ENCODE measurements around the gene PRRT2. TPM values are rescaled to one million over a fixed set of nuclear protein-coding genes. Genes with fewer than 3 reads are reported as not detected.
"Not testable (repeated sequence)": the region's sequence is repeated elsewhere in the genome, so short reads cannot be mapped to it uniquely, and the experiment has no call there.

The PRRT2 gene
- polyA plus RNA-seq, 6 donors from 2014 or later = 0.10 to 0.97 TPM; not detected in 4

DNA sequence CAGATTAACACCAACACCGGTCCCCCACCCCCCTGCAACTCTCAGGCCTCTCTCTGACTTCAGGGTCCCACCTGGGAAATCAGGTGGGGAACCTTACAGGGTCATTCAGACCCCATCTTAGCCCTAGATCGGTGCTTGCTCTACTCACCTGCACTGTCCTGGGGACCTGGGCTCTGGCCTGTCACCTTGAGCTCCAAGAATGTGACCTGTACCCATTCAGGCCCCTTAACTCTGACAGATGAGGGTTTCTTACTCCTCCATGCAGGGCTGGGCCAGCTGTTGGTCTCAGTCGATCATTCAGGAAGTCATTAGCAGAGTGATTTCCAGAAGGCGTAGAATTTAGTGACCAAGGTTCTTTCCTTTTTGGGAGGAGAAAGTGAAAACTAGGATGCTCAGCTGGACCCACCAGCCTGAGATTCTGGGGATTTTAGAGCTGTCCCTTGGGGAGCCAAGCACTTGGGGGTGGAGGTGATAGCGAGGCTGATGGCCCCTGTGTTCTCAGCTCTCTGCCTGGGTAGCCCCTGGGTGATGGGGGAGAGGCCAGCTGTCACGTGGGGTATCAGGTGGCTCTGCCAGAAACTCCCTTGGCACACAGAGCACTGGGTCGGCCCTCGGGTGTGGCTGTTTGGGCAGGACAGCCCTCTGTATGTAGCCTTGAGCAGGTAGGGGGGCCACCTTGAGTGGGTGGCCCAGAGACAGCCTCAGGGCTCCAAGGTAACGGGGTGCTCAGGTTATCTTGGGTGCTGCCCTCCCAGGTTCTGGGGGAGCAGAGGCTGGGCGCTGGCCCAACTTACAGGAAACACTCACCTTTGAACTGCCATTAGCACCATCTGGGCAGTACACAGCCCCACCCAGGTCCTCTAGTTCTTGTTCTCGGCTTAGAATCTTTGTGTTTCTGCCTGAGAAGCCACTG is 9.0 kb downstream of the PRRT2 start:
- peak; percentile 46 to 55 for ATAC-seq (ENCODE audit: low read depth in 2 of 2)
- DNase-seq = peak; percentile 41
- H3K27me3 Mint-ChIP-seq = no peaks in the 10 kb centered on the region
- H3K36me3 Mint-ChIP-seq = no peaks in the 10 kb centered on the region
- H3K4me1 Mint-ChIP-seq = peaks cover 41 to 79% (median 65%) of the 10 kb centered on the region in 3 donors
- H3K27ac Mint-ChIP-seq = peak overlapping the region; percentile 87 to 97 (median 93)
- H3K4me3 Mint-ChIP-seq = peak overlapping the region; percentile 87 to 98 (median 94)
- H3K9me3 Mint-ChIP-seq = no peaks in the 10 kb centered on the region

DNA sequence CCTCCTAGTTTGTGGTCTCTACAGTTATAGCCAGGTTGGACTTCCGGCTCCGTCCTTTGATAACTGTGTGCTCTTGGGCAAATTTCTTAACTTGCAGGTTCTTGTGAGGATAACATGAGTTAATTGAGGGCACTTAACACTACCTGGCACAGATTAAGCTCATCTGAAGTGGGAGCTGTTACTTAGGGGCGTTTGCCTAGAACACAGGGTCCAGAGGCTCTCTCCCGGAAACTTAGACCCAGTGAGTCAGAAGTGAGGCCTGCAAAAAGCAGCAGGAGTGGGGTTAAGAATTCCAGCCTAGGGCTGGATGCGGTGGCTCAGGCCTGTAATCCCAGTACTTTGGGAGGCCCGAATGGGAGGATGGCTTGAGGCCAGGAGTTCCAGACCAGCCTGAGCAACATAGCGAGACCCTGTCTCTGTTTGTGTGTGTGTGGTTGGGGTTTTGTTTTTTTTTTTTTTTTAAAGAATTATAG is 9.7 kb downstream of the PRRT2 start:
- Mint-ChIP-seq H3K27ac (peak overlapping the region; percentile 81 to 95 (median 90)), H3K27me3 (no peaks in the 10 kb centered on the region), H3K4me3 (peak overlapping the region; percentile 87 to 98 (median 94)), H3K9me3 (no peaks in the 10 kb centered on the region), H3K36me3 (no peaks in the 10 kb centered on the region), H3K4me1 (peaks cover 41 to 78% (median 62%) of the 10 kb centered on the region in 3 donors)
- no peak for ATAC-seq (ENCODE audit: low read depth in 2 of 2)
- DNase-seq = no peak

DNA sequence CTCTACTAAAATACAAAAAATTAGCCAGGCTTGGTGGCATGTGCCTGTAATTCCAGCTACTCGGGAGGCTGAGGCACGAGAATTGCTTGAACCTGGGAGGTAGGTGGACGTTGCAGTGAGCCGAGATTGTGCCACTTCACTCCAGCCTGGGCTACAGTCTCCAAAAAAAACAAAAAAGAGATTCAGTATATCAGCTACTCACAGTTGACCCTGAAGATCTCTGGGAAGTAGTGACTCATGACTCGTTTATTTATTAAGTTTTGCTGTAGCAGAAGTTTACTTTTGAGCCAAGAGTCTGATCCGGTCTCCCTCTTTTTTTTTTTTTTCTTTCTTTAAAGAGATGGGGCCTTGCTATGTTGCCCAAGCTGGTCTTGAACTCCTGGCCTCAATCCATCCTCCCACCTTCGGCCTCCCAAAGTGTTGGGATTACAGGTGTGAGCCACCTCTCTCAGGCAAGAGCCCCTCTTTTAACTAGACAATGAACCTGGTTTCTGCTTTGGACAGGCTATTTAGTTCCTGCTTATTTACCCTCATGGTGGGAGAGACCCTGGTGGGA is 12.7 kb downstream of the PRRT2 start:
- Mint-ChIP-seq H3K36me3 (no peaks in the 10 kb centered on the region), H3K4me1 (peaks cover 26 to 63% (median 33%) of the 10 kb centered on the region in 3 donors), H3K27me3 (no peaks in the 10 kb centered on the region), H3K4me3 (peak overlapping the region in 2 of 8 donors; percentile 17 to 68), H3K9me3 (no peaks in the 10 kb centered on the region), H3K27ac (peak overlapping the region in 2 of 6 donors; percentile 18 to 38)
- DNase-seq (no peak), ATAC-seq (ENCODE audit: low read depth in 2 of 2) (no peak)

DNA sequence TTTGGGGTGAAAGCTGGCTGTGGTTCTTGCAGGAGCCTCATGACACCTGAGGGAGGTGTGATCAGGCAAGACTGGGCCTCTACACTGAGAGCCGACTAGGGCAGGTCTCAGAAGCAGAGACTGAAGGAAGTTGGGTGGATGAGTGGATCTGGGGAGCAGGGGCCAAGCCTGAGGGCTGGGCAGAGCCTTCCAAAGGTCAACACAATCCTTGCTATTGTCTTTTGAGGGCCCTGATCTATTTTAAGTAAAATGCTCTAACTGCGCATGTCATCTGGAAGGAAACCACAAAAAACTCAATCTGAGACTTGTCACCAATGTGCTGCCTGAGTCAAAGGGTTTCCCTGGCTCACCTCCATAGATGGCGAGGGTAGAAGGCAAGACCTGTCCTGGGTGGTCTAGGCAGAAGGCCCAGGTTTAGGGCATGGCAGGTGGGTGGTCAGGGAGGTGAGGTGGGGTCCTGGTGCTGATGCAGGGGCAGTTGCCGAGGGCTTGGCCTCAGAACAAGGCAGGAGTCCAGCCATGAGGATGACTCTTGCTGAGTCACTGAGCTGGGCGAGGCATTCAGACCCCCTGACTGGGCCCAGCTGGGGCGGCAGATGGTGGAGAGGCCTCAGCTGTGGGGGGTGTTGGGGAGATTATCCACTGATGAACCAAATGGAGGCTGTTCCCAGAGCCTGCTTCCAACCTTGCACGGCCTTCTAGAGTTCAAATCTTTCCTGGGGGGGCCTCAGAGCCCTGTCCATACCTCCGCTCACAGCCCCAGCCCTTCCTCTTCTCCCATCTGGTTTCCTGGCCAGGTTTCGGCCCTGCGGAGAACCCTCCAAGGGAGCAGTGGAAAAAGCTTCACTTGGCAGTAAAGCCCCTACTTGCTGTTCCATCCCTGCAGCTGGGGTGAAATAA is 13.4 kb downstream of the PRRT2 start:
- no peak for DNase-seq

DNA sequence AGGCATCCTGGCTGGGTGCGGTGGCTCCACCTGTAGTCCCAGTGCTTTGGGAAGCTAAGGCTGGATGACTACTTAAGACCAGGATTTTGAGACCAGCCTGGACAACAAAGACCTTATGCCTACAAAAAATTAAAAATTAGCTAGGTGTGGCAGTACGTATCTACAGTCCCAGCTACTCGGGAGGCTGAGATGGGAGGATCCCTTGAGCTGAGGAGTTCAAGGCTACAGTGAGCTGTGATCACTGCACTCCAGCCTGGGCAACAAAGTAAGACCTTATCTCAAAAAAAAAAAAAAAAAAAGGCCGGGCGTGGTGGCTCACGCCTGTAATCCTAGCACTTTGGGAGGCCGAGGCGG is 14.3 kb downstream of the PRRT2 start:
- Mint-ChIP-seq H3K36me3 (no peaks in the 10 kb centered on the region), H3K4me3 (no peak overlapping the region), H3K4me1 (peaks cover 13 to 47% (median 29%) of the 10 kb centered on the region in 3 donors), H3K27me3 (no peaks in the 10 kb centered on the region), H3K27ac (no peak overlapping the region), H3K9me3 (no peaks in the 10 kb centered on the region)
- no peak for ATAC-seq (ENCODE audit: low read depth in 2 of 2)
- DNase-seq = no peak

More for the DNA sequence above, 13.4 kb downstream of the PRRT2 start:
- H3K4me1 Mint-ChIP-seq = peaks cover 20 to 56% (median 31%) of the 10 kb centered on the region in 3 donors
- no peaks in the 10 kb centered on the region for H3K27me3 Mint-ChIP-seq
- no peaks in the 10 kb centered on the region for H3K9me3 Mint-ChIP-seq
- peak overlapping the region in 2 of 8 donors; percentile 17 to 68 for H3K4me3 Mint-ChIP-seq
- peak overlapping the region in 3 of 6 donors; percentile 10 to 48 (median 31) for H3K27ac Mint-ChIP-seq
- H3K36me3 Mint-ChIP-seq = no peaks in the 10 kb centered on the region
- no peak for ATAC-seq (ENCODE audit: low read depth in 2 of 2)

DNA sequence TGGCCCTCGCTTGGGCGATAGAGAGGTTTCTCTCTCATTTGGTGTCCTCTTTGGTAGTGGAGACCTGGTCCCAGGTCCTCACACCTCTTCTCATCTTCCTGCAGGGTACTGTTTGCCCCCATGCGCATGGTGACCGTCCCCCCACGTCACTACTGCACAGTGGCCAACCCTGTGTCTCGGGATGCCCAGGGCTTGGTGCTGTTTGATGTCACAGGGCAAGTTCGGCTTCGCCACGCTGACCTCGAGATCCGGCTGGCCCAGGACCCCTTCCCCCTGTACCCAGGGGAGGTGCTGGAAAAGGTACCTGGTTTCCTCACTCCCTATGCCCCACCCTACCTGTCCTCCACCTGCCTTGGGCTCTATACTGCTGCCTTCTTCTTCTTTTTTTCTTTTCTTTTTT is 18.8 kb downstream of the PRRT2 start:
- H3K4me3 Mint-ChIP-seq = no peak overlapping the region
- DNase-seq (no peak), ATAC-seq (ENCODE audit: low read depth in 2 of 2) (no peak)
- H3K36me3 Mint-ChIP-seq = peaks cover 0 to 7% of the 10 kb centered on the region in 2 donors
- peaks cover 3 to 13% (median 13%) of the 10 kb centered on the region in 3 donors for H3K4me1 Mint-ChIP-seq
- H3K27ac Mint-ChIP-seq = peak overlapping the region in 1 of 6 donors; percentile 14
- no peaks in the 10 kb centered on the region for H3K9me3 Mint-ChIP-seq
- no peaks in the 10 kb centered on the region for H3K27me3 Mint-ChIP-seq

DNA sequence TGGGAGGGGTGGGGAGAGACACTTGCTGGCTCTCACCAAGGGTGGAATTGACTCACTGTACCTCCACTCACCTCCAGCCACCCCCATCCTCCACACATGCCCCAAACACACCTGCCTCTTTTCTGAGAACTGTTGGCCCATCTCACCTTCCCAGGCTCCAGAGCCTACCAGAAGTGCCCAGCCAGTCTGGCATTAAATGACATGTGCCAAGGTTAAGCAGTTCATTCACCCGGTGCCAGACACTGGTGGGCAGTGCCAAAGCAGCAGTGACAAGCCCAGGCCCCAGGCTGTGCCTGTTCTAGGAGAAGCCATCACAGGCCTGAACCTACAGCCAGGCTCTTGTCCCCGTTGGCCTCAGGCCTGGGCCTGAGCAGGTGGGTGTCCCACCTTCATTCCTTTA is 19.5 kb downstream of the PRRT2 start:
- Mint-ChIP-seq H3K4me3 (no peak overlapping the region), H3K27me3 (no peaks in the 10 kb centered on the region), H3K9me3 (no peaks in the 10 kb centered on the region), H3K4me1 (peaks cover 3 to 13% (median 13%) of the 10 kb centered on the region in 3 donors), H3K36me3 (peaks cover 0 to 7% of the 10 kb centered on the region in 2 donors), H3K27ac (no peak overlapping the region)
- ATAC-seq (ENCODE audit: low read depth in 2 of 2) (no peak), DNase-seq (no peak)

DNA sequence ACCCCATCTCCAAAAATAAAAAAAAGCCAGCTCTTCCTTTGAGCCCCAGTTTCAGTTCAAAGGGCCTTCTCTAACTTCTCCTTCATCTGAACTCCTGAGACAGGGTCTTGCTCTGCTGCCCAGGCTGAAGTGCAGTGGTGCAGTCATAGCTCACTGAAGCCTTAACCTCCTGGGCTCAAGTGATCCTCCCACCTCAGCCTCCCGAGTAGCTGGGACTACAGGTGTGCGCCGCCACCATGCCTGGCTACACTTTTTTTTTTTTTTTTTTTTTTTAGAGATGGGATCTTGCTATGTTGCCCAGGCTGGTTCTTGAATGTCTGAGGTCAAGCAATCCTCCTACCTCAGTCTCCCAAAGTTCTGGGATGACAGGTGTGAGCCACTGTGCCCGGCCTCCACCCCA is 21.2 kb downstream of the PRRT2 start:
- not testable (repeated sequence) for ATAC-seq (ENCODE audit: low read depth in 2 of 2); H3K27ac Mint-ChIP-seq; H3K4me3 Mint-ChIP-seq; DNase-seq; H3K27me3 Mint-ChIP-seq; H3K36me3 Mint-ChIP-seq; H3K9me3 Mint-ChIP-seq
- H3K4me1 Mint-ChIP-seq = peaks cover 0 to 13% (median 7%) of the 10 kb centered on the region in 3 donors

DNA sequence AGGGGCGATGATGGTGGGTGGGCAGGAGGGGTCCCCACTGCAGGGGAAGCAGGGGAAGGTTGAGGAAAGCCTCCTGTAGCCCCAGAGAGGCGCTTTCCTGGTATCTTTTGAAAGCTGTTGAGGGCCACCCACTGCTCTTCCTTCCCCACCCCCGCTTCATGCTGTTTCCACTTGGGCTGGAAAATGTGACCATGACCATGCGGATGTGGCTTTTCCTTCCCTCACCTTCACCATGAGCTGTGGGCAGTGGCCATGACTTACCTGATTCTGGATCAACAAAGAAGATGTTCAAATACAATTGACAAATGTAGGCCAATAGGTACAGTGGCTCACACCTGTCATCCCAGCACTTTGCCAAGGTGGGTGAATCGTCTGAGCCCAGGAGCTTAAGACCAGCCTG is 22.1 kb downstream of the PRRT2 start:
- no peaks in the 10 kb centered on the region for H3K27me3 Mint-ChIP-seq
- H3K4me1 Mint-ChIP-seq = peaks cover 0 to 13% (median 4%) of the 10 kb centered on the region in 3 donors
- no peak overlapping the region for H3K4me3 Mint-ChIP-seq
- H3K27ac Mint-ChIP-seq = no peak overlapping the region
- H3K36me3 Mint-ChIP-seq = peaks cover 0 to 7% of the 10 kb centered on the region in 2 donors
- ATAC-seq (ENCODE audit: low read depth in 2 of 2) = no peak
- H3K9me3 Mint-ChIP-seq = no peaks in the 10 kb centered on the region
- no peak for DNase-seq

DNA sequence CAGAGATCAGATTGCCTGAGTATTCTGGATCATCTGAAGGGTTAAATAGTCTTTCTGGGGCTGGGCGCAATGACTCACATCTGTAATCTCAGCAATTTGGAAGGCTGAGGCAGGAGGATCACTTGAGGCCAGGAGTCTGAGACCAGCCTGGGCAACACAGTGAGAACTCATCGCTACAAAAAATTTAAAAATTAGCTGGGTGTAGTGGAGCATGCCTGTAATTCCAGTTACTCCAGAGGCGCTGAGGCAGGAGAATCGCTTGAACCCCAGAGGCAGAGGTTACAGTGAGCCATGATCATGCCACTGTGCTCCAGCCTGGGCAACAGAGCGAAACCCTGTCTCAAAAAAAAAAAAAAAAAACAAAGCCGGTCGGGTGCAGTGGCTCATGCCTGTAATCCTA is 23.9 kb downstream of the PRRT2 start:
- Mint-ChIP-seq H3K27ac (no peak overlapping the region), H3K4me1 (peaks cover 0 to 2% (median 0%) of the 10 kb centered on the region in 3 donors), H3K9me3 (no peaks in the 10 kb centered on the region), H3K4me3 (no peak overlapping the region), H3K27me3 (no peaks in the 10 kb centered on the region), H3K36me3 (peaks cover 0 to 8% of the 10 kb centered on the region in 2 donors)
- no peak for DNase-seq
- no peak for ATAC-seq (ENCODE audit: low read depth in 2 of 2)

DNA sequence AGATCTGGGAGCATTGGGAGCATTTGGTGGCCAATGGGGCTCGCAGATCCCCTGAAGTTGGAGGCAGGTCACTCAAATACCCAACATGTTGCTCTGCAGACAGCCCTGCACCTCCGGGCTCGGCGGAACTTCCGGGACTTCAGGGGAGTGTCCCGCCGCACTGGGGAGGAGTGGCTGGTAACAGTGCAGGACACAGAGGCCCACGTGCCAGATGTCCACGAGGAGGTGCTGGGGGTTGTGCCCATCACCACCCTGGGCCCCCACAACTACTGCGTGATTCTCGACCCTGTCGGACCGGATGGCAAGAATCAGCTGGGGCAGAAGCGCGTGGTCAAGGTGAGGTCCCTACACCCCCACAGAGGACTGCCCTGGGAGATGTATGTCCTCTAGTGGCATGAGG is 24.6 kb downstream of the PRRT2 start:
- H3K4me3 Mint-ChIP-seq = no peak overlapping the region
- ATAC-seq (ENCODE audit: low read depth in 2 of 2) (no peak), DNase-seq (no peak)
- peaks cover 0 to 10% of the 10 kb centered on the region in 2 donors for H3K36me3 Mint-ChIP-seq
- H3K9me3 Mint-ChIP-seq = no peaks in the 10 kb centered on the region
- no peaks in the 10 kb centered on the region for H3K4me1 Mint-ChIP-seq
- H3K27ac Mint-ChIP-seq = peak overlapping the region in 1 of 6 donors; percentile 15
- H3K27me3 Mint-ChIP-seq = no peaks in the 10 kb centered on the region

DNA sequence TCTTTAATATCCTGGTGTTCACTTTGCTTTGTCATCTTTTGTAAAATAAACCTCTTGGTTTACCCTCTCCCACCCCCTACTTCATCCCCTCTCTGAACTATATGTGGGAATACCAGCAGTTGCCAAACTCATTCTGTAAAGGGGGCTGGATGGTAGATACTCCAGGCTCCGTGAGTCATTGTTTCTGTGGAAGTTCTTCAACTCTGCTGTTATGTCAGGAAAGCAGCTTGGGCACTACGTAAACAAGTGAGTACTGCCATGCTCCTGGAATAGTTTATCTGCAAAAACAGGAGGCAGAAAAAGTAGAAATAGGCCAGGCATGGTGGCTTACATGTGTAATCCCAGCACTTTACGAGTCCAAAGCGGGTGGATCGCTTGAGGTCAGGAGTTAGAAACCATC is 25.8 kb downstream of the PRRT2 start:
- ATAC-seq (ENCODE audit: low read depth in 2 of 2) (no peak), DNase-seq (no peak)
- Mint-ChIP-seq H3K4me1 (no peaks in the 10 kb centered on the region), H3K36me3 (peaks cover 0 to 4% of the 10 kb centered on the region in 2 donors), H3K4me3 (no peak overlapping the region), H3K9me3 (no peaks in the 10 kb centered on the region), H3K27ac (no peak overlapping the region), H3K27me3 (no peaks in the 10 kb centered on the region)

DNA sequence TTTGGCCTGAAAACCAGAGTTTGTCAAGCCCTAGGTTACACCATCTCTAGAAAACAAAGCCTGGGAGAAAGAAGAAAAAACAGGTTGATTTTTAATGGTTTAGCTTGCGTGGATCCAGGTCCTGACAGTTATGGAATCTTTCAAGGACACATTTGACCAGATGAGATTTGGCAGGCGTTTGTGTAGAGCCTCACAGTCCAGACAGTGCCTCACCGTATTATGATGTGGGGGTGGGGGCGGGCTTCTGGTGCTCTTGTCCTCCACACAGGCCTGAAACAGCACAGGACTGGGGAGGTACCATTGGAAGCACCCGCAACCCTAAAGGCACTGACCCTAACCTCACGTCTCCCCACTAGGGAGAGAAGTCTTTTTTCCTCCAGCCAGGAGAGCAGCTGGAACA is 27.8 kb downstream of the PRRT2 start:
- Mint-ChIP-seq H3K4me1 (no peaks in the 10 kb centered on the region), H3K9me3 (no peaks in the 10 kb centered on the region), H3K27ac (peak overlapping the region in 1 of 6 donors; percentile 81), H3K27me3 (no peaks in the 10 kb centered on the region), H3K4me3 (no peak overlapping the region), H3K36me3 (peaks cover 0 to 4% of the 10 kb centered on the region in 2 donors)
- ATAC-seq (ENCODE audit: low read depth in 2 of 2) (no peak), DNase-seq (no peak)
